ENCODE measurements around the gene PPFIA4.

PPFIA4 gene

DNA sequence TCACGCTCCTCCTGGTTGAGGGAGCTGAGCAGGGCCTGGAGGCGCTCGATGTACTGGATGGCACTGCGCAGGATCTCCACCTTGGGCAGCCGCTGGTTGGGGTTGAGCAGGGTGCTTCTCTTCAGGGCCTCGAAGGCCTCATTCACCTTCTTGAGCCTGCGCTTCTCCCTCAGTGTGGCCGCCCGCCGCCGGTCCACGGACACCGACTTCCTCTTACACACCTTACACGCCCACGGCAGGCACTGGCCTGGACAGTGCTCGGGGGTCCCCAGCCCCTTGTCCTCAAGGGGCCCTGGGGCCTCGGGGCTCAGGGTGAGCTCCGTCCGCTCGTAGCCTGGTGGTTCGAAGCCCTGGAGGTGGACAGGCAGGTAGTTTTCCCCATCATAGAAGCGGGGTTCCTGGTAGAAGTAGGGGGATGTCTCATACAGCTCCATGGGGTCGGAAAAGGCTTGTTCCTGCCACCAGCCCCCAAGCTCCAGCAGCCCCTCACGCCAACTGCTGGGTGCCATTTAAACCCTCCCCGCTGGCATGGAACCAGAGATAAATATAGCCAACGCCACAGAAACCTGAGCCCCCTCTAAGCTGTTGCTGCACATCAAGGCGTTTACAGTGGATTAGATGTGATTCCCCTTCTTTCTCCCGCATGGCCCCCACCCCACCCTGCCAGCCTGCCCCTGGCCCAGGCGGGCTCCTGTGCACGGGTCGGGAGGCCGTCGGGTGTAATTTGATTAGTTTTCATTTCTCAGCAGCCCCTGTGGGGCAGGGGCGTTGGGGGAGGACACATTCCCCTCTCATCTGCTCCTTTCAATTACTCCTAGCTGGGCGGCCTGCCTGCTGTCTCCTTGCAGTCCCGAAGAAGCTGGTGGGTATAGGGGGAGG is 59.5 kb downstream of the PPFIA4 start, which contains the start of gene MYOG:
Gene MYOG (minus strand): TSS at position 485 of the 879 bp plus-strand sequence. CDS start 51 bp downstream, at position 434.
- no peak for ATAC-seq

DNA sequence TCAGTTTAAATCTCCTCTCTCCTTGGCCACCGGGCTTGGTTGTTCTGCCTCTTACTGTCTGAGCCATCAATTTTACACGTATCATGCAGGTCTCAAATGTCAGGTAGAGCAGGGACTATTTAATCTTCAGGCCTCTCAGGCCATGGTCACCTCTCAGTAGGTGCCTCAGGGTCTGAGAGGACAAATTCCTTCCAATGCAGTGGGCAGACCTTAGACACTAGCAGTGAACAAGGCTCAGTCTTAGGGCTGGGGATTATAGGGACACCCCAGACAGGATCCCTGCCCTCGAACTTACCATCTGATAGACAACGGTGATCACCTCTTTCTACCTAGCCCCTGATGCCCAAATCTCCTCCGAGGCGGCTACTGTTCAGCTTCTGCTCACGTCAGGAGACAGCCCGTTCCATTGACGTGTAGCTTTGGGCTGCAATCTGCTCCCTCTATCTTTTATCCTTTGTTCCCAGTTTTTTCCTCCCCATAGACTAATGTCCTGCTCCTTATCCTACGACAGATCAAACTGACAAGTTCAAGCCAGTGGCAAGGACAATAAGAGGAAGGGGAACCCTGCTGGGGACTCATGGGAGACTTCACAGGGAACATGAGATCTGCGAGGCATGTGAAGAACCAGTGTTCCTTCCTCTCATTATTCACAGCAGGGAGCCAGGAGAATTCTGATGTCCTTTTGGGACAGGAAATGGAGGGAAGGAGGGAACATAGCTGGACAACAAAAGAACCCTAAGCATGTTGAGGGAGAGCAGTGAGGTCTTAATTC is 60.9 kb downstream of the PPFIA4 start:
- ATAC-seq = no peak

DNA sequence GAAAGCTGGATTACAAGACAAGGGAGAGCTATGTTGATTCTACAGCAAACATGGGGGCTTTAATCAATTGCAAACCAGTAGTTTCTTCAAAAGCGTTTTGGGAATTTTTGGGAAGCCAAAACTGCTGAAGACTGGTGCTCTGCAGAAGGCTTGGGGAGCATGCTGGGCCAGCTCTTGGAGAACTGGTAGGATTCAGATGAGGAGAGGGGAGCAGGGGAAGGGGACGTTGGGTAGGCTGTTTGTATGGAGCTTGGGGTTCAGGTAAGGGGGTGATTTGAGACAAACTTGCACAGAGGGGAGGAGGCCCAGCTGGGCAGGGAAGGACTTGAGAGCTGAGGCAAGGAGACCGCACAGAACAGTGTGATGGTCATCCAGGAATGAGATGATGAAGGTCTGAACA is 62.1 kb downstream of the PPFIA4 start:
- no peak for ATAC-seq

GRCh38 chr1:203089001-203089650 is 62.8 kb downstream of the PPFIA4 start:
- no peak for ATAC-seq

DNA sequence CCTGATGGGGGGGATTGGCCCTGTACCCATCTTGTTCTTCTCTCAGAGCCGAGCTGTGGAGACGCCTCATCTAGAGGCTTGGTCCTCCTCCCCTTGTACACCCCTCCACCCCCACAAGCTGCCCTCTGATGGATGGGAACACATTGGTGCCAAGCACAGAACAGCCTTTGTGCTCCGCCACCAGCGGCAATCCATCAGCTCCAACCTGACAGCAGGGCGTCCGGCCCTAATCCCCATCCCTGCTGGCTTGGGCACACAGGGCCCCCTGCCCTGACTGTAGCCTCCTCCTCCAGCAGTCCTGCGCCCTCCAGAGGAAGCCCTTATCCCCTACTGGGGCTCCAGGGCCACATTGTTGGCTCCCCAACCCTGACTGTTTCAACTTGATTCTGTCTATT is 63.4 kb downstream of the PPFIA4 start:
- no peak for ATAC-seq

DNA sequence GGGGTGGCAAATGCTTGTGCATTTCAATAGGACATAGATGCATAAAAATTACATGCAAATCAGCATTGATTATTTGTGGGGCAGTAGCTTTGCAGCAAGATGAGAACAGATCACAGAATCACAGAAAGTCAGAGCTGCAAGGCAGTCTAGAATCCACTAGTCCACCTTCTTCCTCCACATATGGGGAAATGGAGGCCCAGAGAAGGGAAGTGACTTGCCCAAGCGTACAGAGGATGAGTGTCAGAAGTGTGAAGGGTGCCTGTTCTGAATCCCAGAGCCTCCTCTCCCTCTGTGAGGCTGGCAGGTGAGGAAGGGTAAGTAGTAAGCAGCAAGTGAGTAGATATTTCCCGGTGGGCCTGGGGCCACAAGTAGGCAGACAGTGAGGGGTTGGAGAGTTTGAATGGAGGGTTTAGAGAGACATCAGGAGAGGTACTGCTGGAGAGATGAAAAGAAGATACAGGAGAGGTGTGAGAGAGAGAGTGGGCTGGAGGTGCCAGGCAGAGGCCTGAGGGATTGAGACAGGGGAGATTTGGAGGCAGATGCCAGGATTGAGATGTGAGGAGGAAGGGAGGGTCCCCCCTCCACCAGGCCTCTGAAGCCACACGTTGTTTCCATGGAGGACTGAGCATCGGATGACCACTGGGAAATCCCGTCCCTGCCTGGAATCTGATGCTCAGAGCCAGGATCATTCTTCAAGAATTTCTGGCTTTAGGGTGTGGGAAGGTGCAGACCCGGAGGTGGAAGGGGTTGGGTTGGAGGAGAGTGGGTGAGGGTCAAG is 64.3 kb downstream of the PPFIA4 start:
- ATAC-seq = no peak

- no peak for ATAC-seq
Measured at GRCh38 chr1:203091199-203091477, 64.8 kb downstream of the PPFIA4 start.

GRCh38 chr1:203091761-203092330 is 65.6 kb downstream of the PPFIA4 start:
- no peak for ATAC-seq

DNA sequence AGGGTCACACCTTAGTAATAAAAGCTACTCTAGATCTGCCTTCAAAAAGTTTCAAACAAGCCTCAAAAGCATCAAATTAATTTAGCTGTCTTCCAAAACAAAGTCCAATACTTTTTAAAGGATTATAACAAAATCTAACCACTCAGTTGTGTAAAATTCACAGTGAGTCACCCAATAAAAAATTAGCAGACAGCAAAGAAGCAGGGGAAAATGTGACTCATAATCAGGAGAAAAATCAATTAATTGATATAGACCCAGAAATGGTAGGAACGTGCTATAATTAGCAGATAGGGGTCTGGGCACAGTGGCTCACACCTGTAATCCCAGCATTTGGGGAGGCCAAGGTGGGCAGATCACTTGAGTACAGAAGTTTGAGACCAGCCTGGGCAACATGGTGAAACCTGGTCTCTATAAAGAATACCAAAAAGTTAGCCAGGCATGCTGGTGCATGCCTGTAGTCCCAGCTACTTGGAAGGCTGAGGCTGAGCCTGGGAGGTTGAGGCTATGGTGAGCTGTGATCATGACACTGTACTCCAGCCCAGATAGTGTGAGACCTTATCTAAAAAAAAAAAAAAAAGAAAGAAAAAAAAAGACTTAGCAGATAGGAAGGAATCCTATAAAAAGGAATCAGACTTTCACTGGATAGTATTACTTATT is 67.6 kb downstream of the PPFIA4 start:
- no peak for ATAC-seq

- ATAC-seq = no peak
Measured at GRCh38 chr1:203095061-203095690, 68.9 kb downstream of the PPFIA4 start.

DNA sequence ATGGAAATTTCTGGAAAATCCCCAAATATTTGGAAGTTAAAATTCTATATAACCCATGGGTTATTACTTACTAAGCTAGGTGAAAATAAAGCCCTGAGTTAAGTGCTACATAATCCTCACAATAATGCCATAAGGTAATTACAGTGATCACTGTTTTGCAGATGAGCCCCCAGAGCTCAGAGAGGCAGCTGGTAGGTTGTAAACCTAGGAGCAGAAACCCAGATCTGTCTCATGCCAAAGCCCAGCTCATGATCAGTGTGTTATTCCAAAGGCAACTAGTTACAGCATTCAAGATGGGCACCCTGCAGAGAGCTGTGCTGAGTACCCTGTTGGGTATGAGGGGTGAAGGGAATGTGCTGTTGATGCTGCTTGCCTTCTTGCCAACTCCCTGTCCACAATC is 70.3 kb downstream of the PPFIA4 start:
- ATAC-seq = no peak

DNA sequence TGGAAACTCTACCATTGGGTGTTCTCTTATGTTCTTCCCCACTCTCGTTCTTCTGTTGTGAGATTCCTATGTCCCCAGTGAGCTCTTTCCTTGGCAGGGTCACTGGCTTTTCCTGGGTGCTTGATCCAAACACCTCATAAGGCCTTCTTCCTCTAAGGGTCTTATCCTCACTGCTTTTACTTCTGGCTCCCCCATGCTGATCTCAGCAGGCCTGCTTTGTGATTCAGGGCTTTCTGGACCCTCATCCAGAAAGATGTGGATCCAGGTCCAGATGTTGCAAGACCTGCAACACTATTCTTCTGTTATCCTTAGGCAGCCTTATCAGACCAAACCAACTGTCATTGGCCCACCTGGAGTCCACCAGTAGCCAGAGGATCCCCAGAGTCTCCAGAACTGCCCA is 70.7 kb downstream of the PPFIA4 start:
- ATAC-seq = no peak

DNA sequence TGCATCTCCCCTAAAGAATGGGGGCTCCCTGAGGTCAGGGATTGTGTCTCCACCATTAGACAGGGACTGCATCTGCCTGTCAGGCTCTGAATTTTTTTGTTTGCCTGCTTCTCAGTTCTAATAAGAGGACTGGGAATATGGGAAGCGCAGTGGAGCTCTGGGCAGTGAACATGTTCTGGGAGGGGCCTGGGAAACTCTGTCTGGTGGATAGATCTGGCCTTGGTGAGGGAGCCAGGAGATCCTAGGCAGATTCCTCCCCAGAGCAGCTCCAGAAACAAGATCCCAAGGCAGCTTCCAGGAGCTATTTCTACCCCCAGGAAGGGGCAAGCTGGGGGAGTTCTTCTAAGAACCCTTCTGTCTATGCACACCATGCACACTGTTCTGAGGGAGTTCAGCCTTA is 72.2 kb downstream of the PPFIA4 start:
- ATAC-seq = no peak

GRCh38 chr1:203098914-203099520 is 72.7 kb downstream of the PPFIA4 start:
- no peak for ATAC-seq

DNA sequence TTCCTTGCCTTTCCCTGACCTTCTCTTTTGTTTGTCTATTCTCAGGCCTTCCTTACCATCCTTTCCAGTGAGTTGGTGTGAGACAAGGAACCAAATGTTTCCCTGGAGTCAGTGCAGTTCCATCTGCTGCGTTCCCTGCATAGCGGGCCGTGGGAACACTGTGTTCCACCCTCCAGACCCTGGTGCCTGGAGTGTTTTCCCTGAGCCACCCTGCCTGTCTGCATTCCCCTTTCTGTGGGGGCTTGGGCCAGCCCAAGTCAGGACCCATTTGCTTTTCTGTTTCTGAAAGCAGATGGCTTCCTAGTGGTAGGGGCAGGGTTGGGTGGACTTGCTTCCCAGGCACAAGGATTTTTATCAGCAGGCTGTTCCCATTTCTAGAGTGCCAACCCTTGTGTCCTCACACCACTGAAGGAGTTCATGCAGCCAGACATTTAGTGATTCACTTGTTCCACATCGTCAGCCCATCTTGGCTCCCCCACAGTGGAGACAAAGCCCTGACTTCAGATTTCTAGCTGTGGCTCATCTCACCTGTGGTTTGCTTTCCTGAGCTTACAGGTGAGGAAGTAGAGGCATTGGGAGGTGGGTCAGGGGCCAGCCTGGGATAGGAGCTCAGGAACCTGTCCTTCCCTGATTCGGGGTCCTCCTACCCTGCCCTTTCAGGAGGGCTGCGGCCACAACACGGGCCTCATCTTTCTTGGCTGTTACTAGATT is 73.7 kb downstream of the PPFIA4 start:
- no peak for ATAC-seq

- no peak for ATAC-seq
Measured at GRCh38 chr1:203100516-203100869, 74.2 kb downstream of the PPFIA4 start.

DNA sequence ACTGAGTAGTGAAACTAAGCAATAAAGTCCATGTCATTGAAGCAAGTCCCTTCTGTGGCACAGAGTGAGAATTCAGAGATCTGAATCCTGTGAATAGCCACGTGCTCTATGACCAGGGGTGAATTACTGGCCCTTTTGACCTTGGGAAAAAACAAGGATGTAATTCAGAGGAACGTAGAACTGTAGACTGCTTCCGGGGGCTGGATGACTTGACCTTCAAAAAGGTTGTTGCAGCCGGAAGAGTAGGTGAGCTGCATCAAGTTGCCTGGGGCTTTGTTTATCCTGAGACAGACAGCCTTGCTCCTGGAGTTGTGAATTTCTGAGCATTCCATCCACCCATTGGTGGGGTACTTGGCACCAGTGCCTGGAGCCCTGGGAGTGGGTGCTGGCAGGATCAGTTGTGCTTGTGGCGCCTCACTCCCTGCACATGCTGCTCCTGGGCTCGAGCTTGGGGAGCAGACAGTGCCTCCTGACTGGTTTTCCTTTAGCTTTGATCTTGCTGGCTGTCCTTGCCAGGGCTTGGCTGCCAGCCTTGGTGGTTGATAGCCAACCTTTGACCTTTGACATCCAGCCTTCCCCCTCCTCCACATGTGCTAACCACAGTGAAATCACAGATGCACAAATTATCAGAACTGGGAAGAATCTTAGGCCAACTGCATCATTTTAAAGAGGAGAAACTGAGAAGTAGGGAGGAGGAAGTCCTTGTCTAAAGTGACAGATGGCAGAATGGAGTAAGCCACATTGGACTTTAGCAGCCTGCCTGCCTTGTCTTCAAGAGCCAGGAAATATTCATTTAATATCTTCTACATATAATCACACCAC is 75.7 kb downstream of the PPFIA4 start:
- no peak for ATAC-seq

DNA sequence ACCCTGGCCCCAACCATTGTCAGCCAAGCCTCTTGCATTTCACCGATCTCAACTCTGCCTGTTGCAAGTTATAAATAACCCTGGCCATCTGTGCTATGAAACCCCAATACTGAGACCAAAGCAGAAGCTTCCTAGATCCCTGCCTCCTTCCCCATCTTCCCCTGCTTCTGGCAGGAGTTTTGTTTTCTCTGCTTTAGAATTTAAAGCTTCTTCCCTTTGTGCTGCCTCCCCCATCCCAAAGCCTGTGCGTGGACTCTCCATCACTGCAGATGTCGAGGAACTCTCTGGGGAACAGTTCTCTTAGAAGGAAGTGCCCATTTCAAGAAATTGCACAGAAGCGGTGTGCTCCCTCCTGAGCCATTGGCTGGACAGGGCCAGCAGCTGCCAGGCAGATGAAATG is 76.9 kb downstream of the PPFIA4 start:
- ATAC-seq = no peak

GRCh38 chr1:203103829-203104495 is 77.7 kb downstream of the PPFIA4 start:
- no peak for ATAC-seq
